Vagina (tissue), 2 donors: ENCODE measurements around the gene RASA1.

ENCODE experiments used
- POLR2A ChIP-seq, 2 donors: fragments of 450-650 bp; IDR thresholded peaks; one replicate each; pipeline ENCODE4 v1.6.1; 2017; ENCODE audit warnings: antibody characterized with exemption in 2 of 2, mild to moderate bottlenecking in 2 of 2, moderate library complexity in 2 of 2
- POLR2AphosphoS5 ChIP-seq, 2 donors: sonication (generic); formaldehyde crosslinking; IDR thresholded peaks; one replicate each; pipeline ENCODE4 v1.9.0; 2017; ENCODE audit warnings: antibody characterized with exemption in 2 of 2, mild to moderate bottlenecking in 2 of 2, low read depth in 1 of 2; ENCODE audit not compliant: insufficient read depth in 1 of 2
- TF ChIP-seq, protein P1 (sequence below), 3 experiments: fragments of 450-650 bp in 2 of 3; fragments of 200-600 bp in 1 of 3; sonication (generic) in 1 of 3; IDR thresholded peaks; one replicate each; pipeline ENCODE4 v1.5.1; 2017 to 2019; ENCODE audit warnings: antibody characterized with exemption in 3 of 3, mild to moderate bottlenecking in 2 of 3, moderate library complexity in 2 of 3

DNA sequence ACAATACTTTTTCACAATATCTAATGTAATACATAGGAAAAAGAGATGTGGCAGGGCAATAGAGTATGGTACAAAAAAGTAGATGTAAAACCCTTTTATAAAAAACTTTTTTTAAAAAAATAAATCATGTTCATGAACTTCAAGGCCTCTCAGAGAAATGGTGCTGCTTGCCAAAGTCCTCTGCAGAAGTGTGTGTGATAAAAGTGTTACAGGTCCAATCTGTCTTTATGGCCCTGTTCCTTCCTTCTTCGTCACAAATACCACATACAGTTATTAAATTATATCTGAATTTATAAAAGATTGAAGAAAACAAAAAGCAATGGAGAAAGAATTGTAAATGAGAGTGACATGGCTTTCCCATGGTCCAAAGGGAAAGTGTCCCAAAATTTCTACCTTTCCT is 166.8 kb downstream of the RASA1 start:
- TF ChIP-seq, protein P1, sequence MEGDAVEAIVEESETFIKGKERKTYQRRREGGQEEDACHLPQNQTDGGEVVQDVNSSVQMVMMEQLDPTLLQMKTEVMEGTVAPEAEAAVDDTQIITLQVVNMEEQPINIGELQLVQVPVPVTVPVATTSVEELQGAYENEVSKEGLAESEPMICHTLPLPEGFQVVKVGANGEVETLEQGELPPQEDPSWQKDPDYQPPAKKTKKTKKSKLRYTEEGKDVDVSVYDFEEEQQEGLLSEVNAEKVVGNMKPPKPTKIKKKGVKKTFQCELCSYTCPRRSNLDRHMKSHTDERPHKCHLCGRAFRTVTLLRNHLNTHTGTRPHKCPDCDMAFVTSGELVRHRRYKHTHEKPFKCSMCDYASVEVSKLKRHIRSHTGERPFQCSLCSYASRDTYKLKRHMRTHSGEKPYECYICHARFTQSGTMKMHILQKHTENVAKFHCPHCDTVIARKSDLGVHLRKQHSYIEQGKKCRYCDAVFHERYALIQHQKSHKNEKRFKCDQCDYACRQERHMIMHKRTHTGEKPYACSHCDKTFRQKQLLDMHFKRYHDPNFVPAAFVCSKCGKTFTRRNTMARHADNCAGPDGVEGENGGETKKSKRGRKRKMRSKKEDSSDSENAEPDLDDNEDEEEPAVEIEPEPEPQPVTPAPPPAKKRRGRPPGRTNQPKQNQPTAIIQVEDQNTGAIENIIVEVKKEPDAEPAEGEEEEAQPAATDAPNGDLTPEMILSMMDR (IDR thresholded peaks at IDR 0.05) = no peak
- TF ChIP-seq POLR2A (IDR thresholded peaks at IDR 0.05) (no peak), POLR2AphosphoS5 (IDR thresholded peaks at IDR 0.05; ENCODE audit: insufficient read depth in 1 of 2, low read depth in 1 of 2) (no peak)
